ENCODE measurements around the gene LMOD3.

Gene LMOD3

DNA sequence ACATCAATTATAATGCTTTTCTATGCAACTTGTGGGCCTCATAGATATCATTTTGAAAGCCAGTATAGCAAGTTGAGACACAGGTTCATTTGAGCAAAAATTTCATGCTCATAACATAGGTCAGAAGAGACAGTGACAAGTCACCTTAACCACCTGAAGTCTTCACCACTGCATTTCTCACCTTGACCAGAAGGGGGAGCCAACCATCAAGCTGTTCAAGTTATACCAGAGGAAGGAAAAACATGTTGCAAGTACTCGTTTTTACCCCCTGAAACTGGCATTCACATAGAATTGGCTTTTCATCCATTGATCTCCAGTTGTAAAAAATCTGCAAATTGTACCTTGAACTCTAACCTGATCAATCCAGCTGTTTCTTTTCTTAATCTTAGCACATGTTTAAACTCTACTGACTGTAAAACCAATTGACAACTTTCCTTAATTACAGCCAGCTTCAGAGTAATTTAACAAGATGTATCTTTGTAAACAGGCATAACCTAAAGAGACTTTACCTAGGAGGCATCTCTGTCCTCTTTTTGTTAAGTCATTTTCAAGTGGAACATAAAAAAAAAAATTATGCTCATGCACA, 1.4 kb downstream of the LMOD3 start:
- TF ChIP-seq CTCF (IDR thresholded peaks at IDR 0.05; ENCODE audit: insufficient read depth, low read length) (peak; percentile 95), SPI1 (IDR thresholded peaks at IDR 0.05; ENCODE audit: borderline replicate concordance, low read depth) (no peak)
- no peak overlapping the region for H3K27ac ChIP-seq (replicated peaks)

GRCh38 chr3:69119681-69120080, 2.7 kb downstream of the LMOD3 start:
- TF ChIP-seq POLR2AphosphoS5 (IDR thresholded peaks at IDR 0.05; ENCODE audit: low read depth) (no peak), GABPA (IDR thresholded peaks at IDR 0.05; ENCODE audit: low read depth) (no peak), SPI1 (IDR thresholded peaks at IDR 0.05; ENCODE audit: borderline replicate concordance, low read depth) (no peak), CTCF (IDR thresholded peaks at IDR 0.05; ENCODE audit: insufficient read depth, low read length) (no peak)
- TF ChIP-seq, protein P1, sequence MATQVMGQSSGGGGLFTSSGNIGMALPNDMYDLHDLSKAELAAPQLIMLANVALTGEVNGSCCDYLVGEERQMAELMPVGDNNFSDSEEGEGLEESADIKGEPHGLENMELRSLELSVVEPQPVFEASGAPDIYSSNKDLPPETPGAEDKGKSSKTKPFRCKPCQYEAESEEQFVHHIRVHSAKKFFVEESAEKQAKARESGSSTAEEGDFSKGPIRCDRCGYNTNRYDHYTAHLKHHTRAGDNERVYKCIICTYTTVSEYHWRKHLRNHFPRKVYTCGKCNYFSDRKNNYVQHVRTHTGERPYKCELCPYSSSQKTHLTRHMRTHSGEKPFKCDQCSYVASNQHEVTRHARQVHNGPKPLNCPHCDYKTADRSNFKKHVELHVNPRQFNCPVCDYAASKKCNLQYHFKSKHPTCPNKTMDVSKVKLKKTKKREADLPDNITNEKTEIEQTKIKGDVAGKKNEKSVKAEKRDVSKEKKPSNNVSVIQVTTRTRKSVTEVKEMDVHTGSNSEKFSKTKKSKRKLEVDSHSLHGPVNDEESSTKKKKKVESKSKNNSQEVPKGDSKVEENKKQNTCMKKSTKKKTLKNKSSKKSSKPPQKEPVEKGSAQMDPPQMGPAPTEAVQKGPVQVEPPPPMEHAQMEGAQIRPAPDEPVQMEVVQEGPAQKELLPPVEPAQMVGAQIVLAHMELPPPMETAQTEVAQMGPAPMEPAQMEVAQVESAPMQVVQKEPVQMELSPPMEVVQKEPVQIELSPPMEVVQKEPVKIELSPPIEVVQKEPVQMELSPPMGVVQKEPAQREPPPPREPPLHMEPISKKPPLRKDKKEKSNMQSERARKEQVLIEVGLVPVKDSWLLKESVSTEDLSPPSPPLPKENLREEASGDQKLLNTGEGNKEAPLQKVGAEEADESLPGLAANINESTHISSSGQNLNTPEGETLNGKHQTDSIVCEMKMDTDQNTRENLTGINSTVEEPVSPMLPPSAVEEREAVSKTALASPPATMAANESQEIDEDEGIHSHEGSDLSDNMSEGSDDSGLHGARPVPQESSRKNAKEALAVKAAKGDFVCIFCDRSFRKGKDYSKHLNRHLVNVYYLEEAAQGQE (IDR thresholded peaks at IDR 0.05; ENCODE audit: insufficient replicate concordance, low read depth): no peak
- Histone ChIP-seq H3K27me3 (ENCODE audit: insufficient read depth, poor library complexity, severe bottlenecking) (no peaks in the 10 kb centered on the region), H3K27ac (replicated peaks) (no peak overlapping the region), H3K4me3 (replicated peaks; ENCODE audit: insufficient read depth, low read length) (no peak overlapping the region)
- DNase-seq (ENCODE audit: low read depth in 1 of 2, low spot score in 1 of 2): no peak

More for the DNA sequence above, 1.4 kb downstream of the LMOD3 start:
- H3K4me3 ChIP-seq (replicated peaks; ENCODE audit: insufficient read depth, low read length): no peak overlapping the region
- DNase-seq (ENCODE audit: low read depth in 1 of 2, low spot score in 1 of 2): peak; percentile 52 to 77
- no peaks in the 10 kb centered on the region for H3K27me3 ChIP-seq (ENCODE audit: insufficient read depth, poor library complexity, severe bottlenecking)

- no peak for DNase-seq (ENCODE audit: low read depth in 1 of 2, low spot score in 1 of 2)
- no peak for TF ChIP-seq GABPA (IDR thresholded peaks at IDR 0.05; ENCODE audit: low read depth)
- TF ChIP-seq, protein P1 (IDR thresholded peaks at IDR 0.05; ENCODE audit: insufficient replicate concordance, low read depth): no peak
- no peak for TF ChIP-seq POLR2AphosphoS5 (IDR thresholded peaks at IDR 0.05; ENCODE audit: low read depth)
- no peak for TF ChIP-seq CTCF (IDR thresholded peaks at IDR 0.05; ENCODE audit: insufficient read depth, low read length)
- TF ChIP-seq SPI1 (IDR thresholded peaks at IDR 0.05; ENCODE audit: borderline replicate concordance, low read depth): no peak
- Histone ChIP-seq H3K27me3 (ENCODE audit: insufficient read depth, poor library complexity, severe bottlenecking) (no peaks in the 10 kb centered on the region), H3K27ac (replicated peaks) (no peak overlapping the region), H3K4me3 (replicated peaks; ENCODE audit: insufficient read depth, low read length) (no peak overlapping the region)
These were observed 3.3 kb downstream of the LMOD3 start for GRCh38 chr3:69119138-69119537.

GRCh38 chr3:69118555-69118954, 3.8 kb downstream of the LMOD3 start:
- no peak for TF ChIP-seq GABPA (IDR thresholded peaks at IDR 0.05; ENCODE audit: low read depth)
- TF ChIP-seq, protein P1 (IDR thresholded peaks at IDR 0.05; ENCODE audit: insufficient replicate concordance, low read depth): no peak
- TF ChIP-seq POLR2AphosphoS5 (IDR thresholded peaks at IDR 0.05; ENCODE audit: low read depth): no peak
- TF ChIP-seq SPI1 (IDR thresholded peaks at IDR 0.05; ENCODE audit: borderline replicate concordance, low read depth): no peak
- no peak for TF ChIP-seq CTCF (IDR thresholded peaks at IDR 0.05; ENCODE audit: insufficient read depth, low read length)

More at GRCh38 chr3:69118555-69118954, 3.8 kb downstream of the LMOD3 start:
- DNase-seq (ENCODE audit: low read depth in 1 of 2, low spot score in 1 of 2): no peak
- Histone ChIP-seq H3K27ac (replicated peaks) (no peak overlapping the region), H3K27me3 (ENCODE audit: insufficient read depth, poor library complexity, severe bottlenecking) (no peaks in the 10 kb centered on the region), H3K4me3 (replicated peaks; ENCODE audit: insufficient read depth, low read length) (no peak overlapping the region)
